Omental fat pad (tissue), 4 donors: ENCODE data around the gene TREM1. TPM values are rescaled to one million over a fixed set of nuclear protein-coding genes. Genes with fewer than 3 reads are reported as not detected.

Experiments
- ATAC-seq: fragments of 150-250 bp; one replicate; pipeline ENCODE4 v1.9.1; 2016; ENCODE audit warnings: mild to moderate bottlenecking, moderate library complexity; ENCODE audit not compliant: low FRiP score
- DNase-seq: peaks from one replicate; pipeline ENCODE4 v3.0.0-alpha.2; 2019; ENCODE audit warnings: low spot score
- CTCF ChIP-seq, 3 donors: fragments of 450-650 bp; IDR thresholded peaks; one replicate each; pipeline ENCODE4 v1.5.1; 2016 to 2017; ENCODE audit warnings: antibody characterized with exemption in 3 of 3, mild to moderate bottlenecking in 3 of 3, moderate library complexity in 2 of 3
- total RNA-seq, 4 donors: library from RNA; depleted of rRNA; stranded (reverse); fragments of >200 nt; gene quantifications; one replicate each; pipeline ENCODE4 v1.1.0, GENCODE V29; 2016

The TREM1 gene
- total RNA-seq, 4 donors from 2014 or later = 5.8 to 20.2 (median 8.6) TPM

GRCh38 chr6:41262401-41262800, 24.1 kb downstream of the TREM1 start:
- TF ChIP-seq CTCF (IDR thresholded peaks at IDR 0.05) = no peak
- ATAC-seq = no peak
- DNase-seq = no peak

GRCh38 chr6:41258196-41258493, 28.3 kb downstream of the TREM1 start:
- TF ChIP-seq CTCF (IDR thresholded peaks at IDR 0.05) = no peak
- ATAC-seq (no peak), DNase-seq (no peak)

- no peak for ATAC-seq
- no peak for TF ChIP-seq CTCF (IDR thresholded peaks at IDR 0.05)
- DNase-seq = no peak
Measured at GRCh38 chr6:41257369-41258195, 28.9 kb downstream of the TREM1 start.

DNA sequence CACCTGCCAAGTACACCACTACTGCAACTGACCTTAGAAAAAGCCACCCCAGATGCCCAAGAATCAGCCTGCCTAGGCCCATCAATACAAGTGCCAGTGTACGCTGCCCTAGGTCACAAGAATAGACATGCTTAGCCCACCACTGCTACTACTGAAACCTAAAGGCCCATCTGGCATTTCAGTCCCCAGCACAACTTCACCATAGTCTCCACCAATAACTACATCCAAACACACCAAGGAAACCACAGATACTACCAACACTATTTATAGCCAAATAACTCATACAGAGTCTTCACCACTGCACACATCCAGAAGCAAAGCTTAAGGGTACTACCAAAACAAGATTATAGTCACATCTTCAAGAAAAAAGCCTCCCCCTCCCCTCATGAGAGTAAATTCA, 30.1 kb downstream of the TREM1 start:
- DNase-seq (no peak), ATAC-seq (no peak)
- no peak for TF ChIP-seq CTCF (IDR thresholded peaks at IDR 0.05)

DNA sequence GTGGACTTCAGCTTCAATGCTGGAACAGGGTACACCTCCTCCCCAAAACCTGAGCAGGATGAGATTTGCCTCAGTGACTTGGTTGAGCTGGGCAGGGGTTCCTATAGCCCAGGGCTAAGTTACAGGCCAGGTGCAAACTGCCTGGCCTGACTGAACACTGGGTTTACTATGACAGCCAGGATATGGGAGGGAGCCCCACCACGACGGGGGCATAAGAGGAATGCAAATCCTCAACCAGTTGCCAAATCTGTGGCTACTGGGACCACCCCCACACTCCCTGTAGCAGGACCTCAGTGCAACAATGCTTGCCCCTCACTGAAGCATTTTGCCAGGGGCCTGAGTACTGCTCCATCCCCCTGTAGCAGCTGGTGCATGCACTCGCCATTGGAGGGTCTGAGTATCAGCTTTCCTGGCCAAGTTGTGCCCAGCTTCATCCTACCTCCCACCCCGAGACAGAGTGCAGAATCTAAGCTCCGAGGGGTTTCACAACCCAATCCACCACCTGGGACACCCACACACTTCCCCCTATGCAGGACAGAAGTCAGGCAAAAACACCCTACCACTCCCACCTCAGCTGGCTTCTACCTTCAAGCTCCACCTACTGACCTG, 30.7 kb downstream of the TREM1 start:
- ATAC-seq (no peak), DNase-seq (no peak)

DNA sequence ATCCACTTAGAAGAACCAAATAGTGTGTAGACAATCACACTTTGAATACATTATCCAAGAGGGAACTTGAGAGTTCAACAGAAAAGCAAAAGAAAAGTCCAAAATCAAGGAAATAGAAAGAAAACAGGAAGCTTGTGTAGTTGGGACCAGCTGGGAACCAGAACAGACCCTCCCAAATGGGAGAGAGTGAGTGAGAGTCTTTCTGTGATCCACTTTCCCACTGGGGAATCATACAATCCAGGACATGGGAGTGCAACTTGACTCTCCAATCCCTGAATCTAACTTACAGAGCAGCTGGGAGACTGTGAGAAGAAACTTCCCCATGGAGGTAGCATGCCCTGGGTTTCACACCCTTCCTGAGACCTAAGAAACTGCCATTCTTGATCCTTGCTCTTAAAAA, 31.4 kb downstream of the TREM1 start:
- ATAC-seq = no peak
- TF ChIP-seq CTCF (IDR thresholded peaks at IDR 0.05) = no peak

More for the DNA sequence above, 30.7 kb downstream of the TREM1 start:
- no peak for TF ChIP-seq CTCF (IDR thresholded peaks at IDR 0.05)

More for the DNA sequence above, 31.4 kb downstream of the TREM1 start:
- DNase-seq = no peak
